ENCODE measurements around the gene FXYD6. TPM values are rescaled to one million over a fixed set of nuclear protein-coding genes. Genes with fewer than 3 reads are reported as not detected.

The FXYD6 gene
- total and polyA plus RNA-seq, 4 donors, result 37.0 to 70.0 (median 43.9) TPM

DNA sequence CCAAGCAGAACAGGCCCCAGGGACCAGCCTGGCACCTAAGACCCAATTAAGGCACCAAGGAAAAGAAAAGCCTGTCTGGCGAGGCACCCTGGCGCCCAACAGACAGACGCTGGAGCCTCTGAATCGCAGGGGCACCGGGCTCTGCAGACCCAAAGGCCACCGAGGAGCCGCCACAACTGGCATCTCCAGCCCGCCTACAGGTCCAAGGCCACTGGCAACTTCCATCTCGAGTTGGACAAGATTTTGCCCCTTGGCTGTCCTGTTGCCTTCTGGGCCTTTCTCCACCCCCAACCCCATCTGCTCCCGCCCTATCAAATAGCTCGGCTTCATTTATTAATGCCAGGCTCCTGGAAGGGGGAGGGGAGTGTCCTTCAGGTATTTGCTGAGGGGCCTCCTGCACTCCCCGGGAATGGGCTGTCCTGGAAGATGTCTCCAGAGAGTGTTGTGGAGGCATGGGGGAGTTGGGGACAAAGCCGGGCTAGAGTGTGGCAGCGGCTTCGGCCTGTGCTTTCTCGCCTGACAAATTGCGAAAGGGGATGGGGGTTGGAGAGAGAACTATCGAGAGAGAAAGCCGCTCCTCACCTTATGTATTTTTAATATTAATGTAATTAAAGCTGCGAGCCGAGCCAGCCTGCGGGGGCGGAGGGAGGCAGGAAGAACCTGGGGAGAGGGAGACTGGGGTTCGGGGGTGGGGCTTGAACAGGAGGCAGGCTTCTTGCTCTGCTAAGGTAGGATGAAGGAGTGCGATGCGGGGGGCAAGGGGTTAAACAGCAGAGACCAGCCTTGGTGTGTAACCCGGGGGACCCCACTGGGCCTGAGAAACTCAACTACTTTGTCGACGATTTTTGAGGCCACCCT is 81.5 kb downstream of the FXYD6 start:
- DNase-seq, result no peak
- H3K36me3 ChIP-seq (ENCODE audit: control insufficient read depth in 4 of 4, insufficient read depth in 4 of 4, low read length in 4 of 4), result no peaks in the 10 kb centered on the region
- TF ChIP-seq, protein P1, sequence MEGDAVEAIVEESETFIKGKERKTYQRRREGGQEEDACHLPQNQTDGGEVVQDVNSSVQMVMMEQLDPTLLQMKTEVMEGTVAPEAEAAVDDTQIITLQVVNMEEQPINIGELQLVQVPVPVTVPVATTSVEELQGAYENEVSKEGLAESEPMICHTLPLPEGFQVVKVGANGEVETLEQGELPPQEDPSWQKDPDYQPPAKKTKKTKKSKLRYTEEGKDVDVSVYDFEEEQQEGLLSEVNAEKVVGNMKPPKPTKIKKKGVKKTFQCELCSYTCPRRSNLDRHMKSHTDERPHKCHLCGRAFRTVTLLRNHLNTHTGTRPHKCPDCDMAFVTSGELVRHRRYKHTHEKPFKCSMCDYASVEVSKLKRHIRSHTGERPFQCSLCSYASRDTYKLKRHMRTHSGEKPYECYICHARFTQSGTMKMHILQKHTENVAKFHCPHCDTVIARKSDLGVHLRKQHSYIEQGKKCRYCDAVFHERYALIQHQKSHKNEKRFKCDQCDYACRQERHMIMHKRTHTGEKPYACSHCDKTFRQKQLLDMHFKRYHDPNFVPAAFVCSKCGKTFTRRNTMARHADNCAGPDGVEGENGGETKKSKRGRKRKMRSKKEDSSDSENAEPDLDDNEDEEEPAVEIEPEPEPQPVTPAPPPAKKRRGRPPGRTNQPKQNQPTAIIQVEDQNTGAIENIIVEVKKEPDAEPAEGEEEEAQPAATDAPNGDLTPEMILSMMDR (IDR thresholded peaks at IDR 0.05; ENCODE audit: control extremely low read depth, extremely low read depth), result no peak
- peaks cover 0 to 12% (median 9%) of the 10 kb centered on the region in 5 donors for H3K4me1 ChIP-seq (ENCODE audit: control insufficient read depth in 5 of 5, insufficient read depth in 5 of 5, low read length in 5 of 5)
- H3K9ac ChIP-seq (ENCODE audit: insufficient read depth in 1 of 2, low read length in 2 of 2), result no peak overlapping the region
- ATAC-seq (ENCODE audit: insufficient read depth, low FRiP score), result no peak
- WGBS, 2 donors, result 41 to 45% methylated on average over 29 of the region's 29 CpGs
- no peak overlapping the region for H3K27ac ChIP-seq (ENCODE audit: low read depth in 1 of 2, low read length in 1 of 2)
- H3K4me3 ChIP-seq, result no peak overlapping the region
- H3K9me3 ChIP-seq (ENCODE audit: control insufficient read depth in 4 of 4, insufficient read depth in 3 of 4, low read length in 3 of 4), result no peaks in the 10 kb centered on the region
- peaks cover 0 to 76% (median 30%) of the 10 kb centered on the region in 3 donors for H3K27me3 ChIP-seq (ENCODE audit: control insufficient read depth in 3 of 3, insufficient read depth in 3 of 3, low read length in 2 of 3)

- DNase-seq, result no peak
- no peak for ATAC-seq (ENCODE audit: insufficient read depth, low FRiP score)
- H3K36me3 ChIP-seq (ENCODE audit: control insufficient read depth in 4 of 4, insufficient read depth in 4 of 4, low read length in 4 of 4), result no peaks in the 10 kb centered on the region
- no peak overlapping the region for H3K27ac ChIP-seq (ENCODE audit: low read depth in 1 of 2, low read length in 1 of 2)
- TF ChIP-seq, protein P1 (IDR thresholded peaks at IDR 0.05; ENCODE audit: control extremely low read depth, extremely low read depth), result no peak
- no peaks in the 10 kb centered on the region for H3K9me3 ChIP-seq (ENCODE audit: control insufficient read depth in 4 of 4, insufficient read depth in 3 of 4, low read length in 3 of 4)
- H3K27me3 ChIP-seq (ENCODE audit: control insufficient read depth in 3 of 3, insufficient read depth in 3 of 3, low read length in 2 of 3), result peaks cover 0 to 70% (median 29%) of the 10 kb centered on the region in 3 donors
- H3K4me1 ChIP-seq (ENCODE audit: control insufficient read depth in 5 of 5, insufficient read depth in 5 of 5, low read length in 5 of 5), result peaks cover 0 to 12% (median 9%) of the 10 kb centered on the region in 5 donors
- H3K9ac ChIP-seq (ENCODE audit: insufficient read depth in 1 of 2, low read length in 2 of 2), result no peak overlapping the region
- WGBS, 2 donors, result 85 to 89% methylated on average over 10 of the region's 10 CpGs
- H3K4me3 ChIP-seq, result no peak overlapping the region
These were observed 82.3 kb downstream of the FXYD6 start for GRCh38 chr11:117794135-117794534.

DNA sequence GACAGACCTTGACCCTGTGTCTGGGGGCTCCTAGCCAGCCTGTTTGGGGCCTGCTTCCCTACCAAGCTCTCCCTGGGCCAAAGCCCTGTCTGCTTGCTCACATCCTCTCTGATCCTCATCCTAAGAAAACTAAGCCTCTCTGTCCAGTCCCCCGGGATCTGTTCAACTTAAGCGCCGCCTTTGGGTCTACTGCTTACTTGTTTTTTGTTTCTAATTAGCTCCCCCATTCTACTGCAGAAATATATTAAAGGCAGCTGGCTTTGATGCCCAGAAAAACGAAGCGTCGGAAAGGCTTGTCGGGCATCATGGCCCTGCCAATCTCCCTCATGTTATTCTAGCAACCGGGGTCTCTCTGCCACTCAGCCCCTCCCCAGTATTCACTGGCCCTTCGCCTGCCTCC is 82.9 kb downstream of the FXYD6 start:
- TF ChIP-seq, protein P1 (IDR thresholded peaks at IDR 0.05; ENCODE audit: control extremely low read depth, extremely low read depth), result no peak
- ATAC-seq (ENCODE audit: insufficient read depth, low FRiP score), result no peak
- H3K27ac ChIP-seq (ENCODE audit: low read depth in 1 of 2, low read length in 1 of 2), result no peak overlapping the region
- H3K36me3 ChIP-seq (ENCODE audit: control insufficient read depth in 4 of 4, insufficient read depth in 4 of 4, low read length in 4 of 4), result no peaks in the 10 kb centered on the region
- no peaks in the 10 kb centered on the region for H3K9me3 ChIP-seq (ENCODE audit: control insufficient read depth in 4 of 4, insufficient read depth in 3 of 4, low read length in 3 of 4)
- H3K9ac ChIP-seq (ENCODE audit: insufficient read depth in 1 of 2, low read length in 2 of 2), result no peak overlapping the region
- 91 to 95% methylated on average over 9 of the region's 9 CpGs for WGBS, 2 donors
- H3K4me3 ChIP-seq, result no peak overlapping the region
- DNase-seq, result no peak
- H3K27me3 ChIP-seq (ENCODE audit: control insufficient read depth in 3 of 3, insufficient read depth in 3 of 3, low read length in 2 of 3), result peaks cover 0 to 65% (median 26%) of the 10 kb centered on the region in 3 donors
- H3K4me1 ChIP-seq (ENCODE audit: control insufficient read depth in 5 of 5, insufficient read depth in 5 of 5, low read length in 5 of 5), result peaks cover 0 to 12% (median 9%) of the 10 kb centered on the region in 5 donors
